ENCODE results near the gene DCPS.

DNA sequence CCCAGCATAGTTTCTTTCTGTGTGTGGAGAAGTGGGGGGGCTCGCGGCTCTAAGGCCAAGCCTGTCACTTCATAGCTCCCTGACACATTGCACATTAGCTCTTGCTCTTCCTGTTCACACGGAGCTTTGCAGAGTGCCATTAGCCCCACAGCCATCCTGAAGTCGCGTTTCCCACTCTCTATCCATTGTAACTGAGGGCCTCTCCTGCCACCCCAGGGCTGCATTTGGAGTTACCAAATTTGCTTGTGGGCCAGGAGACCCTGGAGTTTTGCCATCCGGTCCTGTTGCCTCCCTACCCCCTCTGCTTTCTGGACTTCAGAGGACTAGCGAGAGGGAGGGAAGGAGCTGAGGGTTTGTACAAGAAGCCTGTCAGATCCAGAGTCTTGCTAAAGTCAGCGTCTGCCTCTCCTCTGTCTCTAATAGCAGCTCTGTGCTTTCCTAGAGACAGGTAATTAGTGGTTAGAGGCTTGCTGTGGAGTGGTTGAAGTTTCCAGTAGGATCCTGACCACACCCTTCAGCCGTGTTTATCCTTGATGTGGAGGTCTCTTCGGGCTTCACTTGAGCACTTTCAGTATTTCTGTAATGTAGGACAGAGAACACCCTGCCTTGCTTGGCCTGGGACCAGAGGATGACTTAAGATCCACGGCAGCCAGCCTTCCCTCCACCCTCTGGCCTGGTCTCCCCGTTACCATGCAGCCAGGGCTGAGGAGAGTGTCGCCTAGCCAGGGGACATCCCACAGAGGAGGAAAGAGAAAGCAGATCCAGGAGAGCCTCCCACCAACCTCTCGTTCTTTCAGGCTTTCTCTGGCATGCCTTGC is 14.1 kb downstream of the DCPS start:
- TF ChIP-seq, protein P1, sequence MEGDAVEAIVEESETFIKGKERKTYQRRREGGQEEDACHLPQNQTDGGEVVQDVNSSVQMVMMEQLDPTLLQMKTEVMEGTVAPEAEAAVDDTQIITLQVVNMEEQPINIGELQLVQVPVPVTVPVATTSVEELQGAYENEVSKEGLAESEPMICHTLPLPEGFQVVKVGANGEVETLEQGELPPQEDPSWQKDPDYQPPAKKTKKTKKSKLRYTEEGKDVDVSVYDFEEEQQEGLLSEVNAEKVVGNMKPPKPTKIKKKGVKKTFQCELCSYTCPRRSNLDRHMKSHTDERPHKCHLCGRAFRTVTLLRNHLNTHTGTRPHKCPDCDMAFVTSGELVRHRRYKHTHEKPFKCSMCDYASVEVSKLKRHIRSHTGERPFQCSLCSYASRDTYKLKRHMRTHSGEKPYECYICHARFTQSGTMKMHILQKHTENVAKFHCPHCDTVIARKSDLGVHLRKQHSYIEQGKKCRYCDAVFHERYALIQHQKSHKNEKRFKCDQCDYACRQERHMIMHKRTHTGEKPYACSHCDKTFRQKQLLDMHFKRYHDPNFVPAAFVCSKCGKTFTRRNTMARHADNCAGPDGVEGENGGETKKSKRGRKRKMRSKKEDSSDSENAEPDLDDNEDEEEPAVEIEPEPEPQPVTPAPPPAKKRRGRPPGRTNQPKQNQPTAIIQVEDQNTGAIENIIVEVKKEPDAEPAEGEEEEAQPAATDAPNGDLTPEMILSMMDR (conservative IDR thresholded peaks at IDR 0.05; ENCODE audit: low read depth, low read length) = no peak
- TF ChIP-seq EZH2 (IDR thresholded peaks at IDR 0.05; ENCODE audit: low read length, unreplicated experiment) (no peak), EZH2phosphoT487 (IDR thresholded peaks at IDR 0.05; ENCODE audit: borderline replicate concordance, low read length) (no peak)

Data from PC-3 (cell line).